Endometrium (tissue), 2 donors: ENCODE results near the gene GPR119.
"Not testable (repeated sequence)": the region's sequence is repeated elsewhere in the genome, so short reads cannot be mapped to it uniquely, and the experiment has no call there.

Source experiments
- FAIRE-seq: peaks from 2 replicates; lab custom pipeline; 2012; peaks lifted over from hg19 to GRCh38; lab: Jason Lieb, UNC
- donor health status: control.
- donor health status: control.

Gene GPR119

DNA sequence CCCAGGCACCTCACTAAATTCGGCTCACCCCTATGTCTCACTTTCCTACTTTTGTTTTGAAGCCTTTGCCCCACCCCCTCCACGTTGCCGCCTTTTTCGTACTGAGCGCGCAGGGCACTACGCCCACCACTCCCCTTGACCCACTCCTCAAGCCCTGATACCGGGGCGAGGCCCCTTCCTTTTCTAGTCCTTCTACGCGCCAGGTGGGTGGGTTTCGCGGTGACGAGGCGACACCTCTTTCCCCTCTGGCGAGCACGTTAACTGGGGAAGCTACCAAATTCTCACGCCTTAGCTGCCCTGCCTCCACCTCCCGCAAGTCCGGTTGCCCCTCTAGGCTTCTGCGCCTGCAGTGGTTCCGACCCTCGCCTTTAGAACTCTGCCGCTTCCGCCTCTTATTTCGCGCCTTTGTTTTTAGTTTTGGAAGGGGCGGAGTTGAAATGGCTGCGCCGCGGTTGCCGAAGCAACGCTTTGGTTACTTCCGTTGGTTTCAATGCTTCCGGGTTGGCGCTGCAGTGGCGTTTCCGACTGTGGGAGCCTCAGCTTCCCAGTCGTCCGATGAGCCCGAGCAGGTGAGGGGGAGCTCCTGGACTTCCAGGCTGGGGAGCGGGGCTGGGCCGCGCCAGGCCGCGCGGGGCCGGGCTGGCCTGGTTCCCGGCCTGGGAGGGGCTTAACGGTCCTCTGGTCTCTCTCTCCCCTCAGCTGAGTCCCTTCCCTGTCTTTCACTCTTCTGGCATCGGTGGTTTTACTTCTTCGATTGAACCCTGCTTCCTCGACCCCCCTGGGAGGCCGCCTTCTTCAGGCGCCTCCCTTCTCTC, 45.9 kb downstream of the GPR119 start, which contains the start of gene SLC25A14:
Gene SLC25A14, plus strand, starts transcription at position 512 of the 815 bp plus-strand sequence. CDS start 360 bp downstream, outside the sequence.
- FAIRE-seq: no peak

DNA sequence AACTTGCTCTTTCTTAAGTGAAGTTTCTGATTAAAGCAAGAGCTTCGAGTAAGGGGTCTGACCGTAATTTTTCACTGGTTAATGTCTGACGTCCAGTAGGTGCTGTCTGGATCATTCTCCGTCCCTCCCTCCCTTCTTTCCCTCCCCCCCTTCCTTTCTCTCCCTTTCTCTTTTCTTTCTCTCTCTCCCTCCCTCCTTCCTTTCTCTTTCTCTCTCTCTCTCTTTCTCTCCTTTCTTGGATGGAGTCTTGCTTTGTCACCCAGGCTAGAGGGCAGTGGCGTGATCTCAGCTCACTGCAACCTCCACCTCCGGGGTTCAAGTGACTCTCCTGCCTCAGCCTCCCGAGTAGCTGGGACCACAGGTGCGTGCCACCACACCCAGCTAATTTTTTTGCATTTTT, 46.6 kb downstream of the GPR119 start:
- FAIRE-seq: not testable (repeated sequence)

DNA sequence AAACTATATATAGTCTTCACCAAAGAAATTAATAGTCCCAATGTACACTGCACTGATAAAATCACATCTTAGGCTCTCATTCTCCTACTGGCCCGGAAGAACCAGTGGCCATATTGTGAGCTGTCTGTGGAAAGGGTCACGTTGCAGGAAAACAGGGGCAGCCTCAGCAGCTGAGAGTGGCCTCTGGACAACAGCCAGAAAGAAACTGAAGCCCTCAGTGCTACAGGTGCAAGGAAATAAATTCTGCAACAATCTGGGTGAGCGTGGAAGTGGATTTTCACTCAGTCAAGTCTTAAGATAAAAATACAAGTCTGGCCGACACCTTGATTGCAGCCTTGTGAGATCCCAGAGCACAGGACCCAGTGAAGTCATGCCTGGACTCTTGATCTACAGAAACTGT, 48.9 kb downstream of the GPR119 start:
- no peak for FAIRE-seq
